WTC11 (cell line): ENCODE measurements around the gene F2. TPM values are rescaled to one million over a fixed set of nuclear protein-coding genes. Genes with fewer than 3 reads are reported as not detected.
"Not testable (repeated sequence)": the region's sequence is repeated elsewhere in the genome, so short reads cannot be mapped to it uniquely, and the experiment has no call there.

ENCODE experiments used
- ATAC-seq: fragments of 200-7000 bp; cut with Tn5 transposase; 2 replicates; pipeline ENCODE4 v1.10.0; 2021; ENCODE audit warnings: mild to moderate bottlenecking, moderate library complexity
- CTCF ChIA-PET: fragments of 300-600 bp; sonication (Branson Sonifier 250); formaldehyde crosslinking; loops from one replicate; lab custom pipeline; 2021; ENCODE audit warnings: antibody characterized with exemption; lab: Charles Lee
- POLR2A ChIA-PET: fragments of 350-600 bp; sonication (Branson Sonifier 250); formaldehyde crosslinking; loops from one replicate; lab custom pipeline; 2021; ENCODE audit warnings: antibody characterized with exemption; lab: Charles Lee
- DNase-seq: peaks from one replicate; pipeline ENCODE4 v3.0.0; 2021; ENCODE audit warnings: low spot score
- H3K27ac Mint-ChIP-seq: 2 replicates; pipeline ENCODE4 v1.8.0; 2021; ENCODE audit warnings: mixed read lengths
- H3K27me3 Mint-ChIP-seq: 2 replicates; pipeline ENCODE4 v1.8.0; 2021; ENCODE audit warnings: low read depth, mild to moderate bottlenecking, moderate library complexity, mixed read lengths
- H3K36me3 Mint-ChIP-seq: 2 replicates; pipeline ENCODE4 v1.8.0; 2021; ENCODE audit warnings: mixed read lengths
- H3K4me1 Mint-ChIP-seq: 2 replicates; pipeline ENCODE4 v1.8.0; 2022; ENCODE audit warnings: mixed read lengths
- H3K4me3 Mint-ChIP-seq: 2 replicates; pipeline ENCODE4 v1.8.0; 2021; ENCODE audit warnings: mild to moderate bottlenecking, moderate library complexity, mixed read lengths
- H3K9me3 Mint-ChIP-seq: 2 replicates; pipeline ENCODE4 v1.8.0; 2021; ENCODE audit warnings: mixed read lengths
- CBFB ChIP-seq: sonication (generic); formaldehyde crosslinking; IDR thresholded peaks from 2 replicates; pipeline ENCODE4 v1.8.1; 2022; ENCODE audit warnings: mild to moderate bottlenecking, low read depth, missing genetic modification reagents
- ELF4 ChIP-seq: sonication (generic); formaldehyde crosslinking; IDR thresholded peaks from 2 replicates; pipeline ENCODE4 v1.8.1; 2022; ENCODE audit warnings: low read depth, mild to moderate bottlenecking, moderate library complexity, missing genetic modification reagents
- GRHL2 ChIP-seq: fragments of 250-450 bp; sonication (Bioruptor Pico); IDR thresholded peaks from 2 replicates; pipeline ENCODE4 v1.8.0; 2022; ENCODE audit warnings: mild to moderate bottlenecking, moderate library complexity; ENCODE audit not compliant: insufficient replicate concordance, severe bottlenecking
- IRF2 ChIP-seq: sonication (generic); formaldehyde crosslinking; IDR thresholded peaks from 2 replicates; pipeline ENCODE4 v1.8.0; 2022; ENCODE audit warnings: low read depth, missing genetic modification reagents, borderline replicate concordance
- NFATC4 ChIP-seq: fragments of 250-450 bp; sonication (Bioruptor Pico); IDR thresholded peaks from 2 replicates; pipeline ENCODE4 v1.9.0; 2021; ENCODE audit warnings: mild to moderate bottlenecking
- RORB ChIP-seq: fragments of 250-450 bp; sonication (Bioruptor Pico); IDR thresholded peaks from 2 replicates; pipeline ENCODE4 v1.9.0; 2021; ENCODE audit warnings: mild to moderate bottlenecking
- SMAD4 ChIP-seq: sonication (generic); formaldehyde crosslinking; IDR thresholded peaks from 2 replicates; pipeline ENCODE4 v1.8.0; 2022; ENCODE audit warnings: mild to moderate bottlenecking, missing genetic modification reagents
- ZBTB21 ChIP-seq: sonication (generic); formaldehyde crosslinking; IDR thresholded peaks from 2 replicates; pipeline ENCODE4 v1.8.1; 2023; ENCODE audit warnings: mild to moderate bottlenecking, missing genetic modification reagents, borderline replicate concordance
- ZNF232 ChIP-seq: sonication (generic); formaldehyde crosslinking; IDR thresholded peaks from 2 replicates; pipeline ENCODE4 v1.8.0; 2022; ENCODE audit warnings: mild to moderate bottlenecking, missing genetic modification reagents
- ZNF263 ChIP-seq: sonication (generic); formaldehyde crosslinking; IDR thresholded peaks from 2 replicates; pipeline ENCODE4 v1.8.1; 2022; ENCODE audit warnings: low read depth, mild to moderate bottlenecking, moderate library complexity, missing genetic modification reagents
- ZNF317 ChIP-seq: sonication (generic); formaldehyde crosslinking; IDR thresholded peaks from 2 replicates; pipeline ENCODE4 v1.8.1; 2023; ENCODE audit warnings: low read depth, mild to moderate bottlenecking, moderate library complexity, missing genetic modification reagents, borderline replicate concordance
- total RNA-seq: library from RNA; stranded (reverse); gene quantifications from 3 replicates; pipeline ENCODE4 v1.2.3, GENCODE V29; 2021
- TF ChIP-seq, protein P1 (sequence below): fragments of 250-450 bp; sonication (Bioruptor Pico); IDR thresholded peaks from 2 replicates; pipeline ENCODE4 v1.9.0; 2021; ENCODE audit warnings: mild to moderate bottlenecking
- TF ChIP-seq, protein P2 (sequence below): sonication (generic); formaldehyde crosslinking; IDR thresholded peaks from 2 replicates; pipeline ENCODE4 v1.8.1; 2022; ENCODE audit warnings: mild to moderate bottlenecking, moderate library complexity, missing genetic modification reagents
- TF ChIP-seq, protein P3 (sequence below): fragments of 250-450 bp; sonication (Bioruptor Pico); IDR thresholded peaks from 2 replicates; pipeline ENCODE4 v1.9.0; 2021; ENCODE audit warnings: mild to moderate bottlenecking, borderline replicate concordance
- TF ChIP-seq, protein P4 (sequence below): sonication (generic); formaldehyde crosslinking; IDR thresholded peaks from 2 replicates; pipeline ENCODE4 v1.8.0; 2022; ENCODE audit warnings: mild to moderate bottlenecking, missing genetic modification reagents
- TF ChIP-seq, protein P5 (sequence below): sonication (generic); formaldehyde crosslinking; IDR thresholded peaks from 2 replicates; pipeline ENCODE4 v1.8.1; 2023; ENCODE audit warnings: mild to moderate bottlenecking, missing genetic modification reagents, moderate library complexity
- TF ChIP-seq, protein P6 (sequence below): sonication (generic); formaldehyde crosslinking; IDR thresholded peaks from 2 replicates; pipeline ENCODE4 v1.8.0; 2022; ENCODE audit warnings: mild to moderate bottlenecking, missing genetic modification reagents

Gene F2
- total RNA-seq, 1 experiment from 2014 or later: 0.50 TPM

DNA sequence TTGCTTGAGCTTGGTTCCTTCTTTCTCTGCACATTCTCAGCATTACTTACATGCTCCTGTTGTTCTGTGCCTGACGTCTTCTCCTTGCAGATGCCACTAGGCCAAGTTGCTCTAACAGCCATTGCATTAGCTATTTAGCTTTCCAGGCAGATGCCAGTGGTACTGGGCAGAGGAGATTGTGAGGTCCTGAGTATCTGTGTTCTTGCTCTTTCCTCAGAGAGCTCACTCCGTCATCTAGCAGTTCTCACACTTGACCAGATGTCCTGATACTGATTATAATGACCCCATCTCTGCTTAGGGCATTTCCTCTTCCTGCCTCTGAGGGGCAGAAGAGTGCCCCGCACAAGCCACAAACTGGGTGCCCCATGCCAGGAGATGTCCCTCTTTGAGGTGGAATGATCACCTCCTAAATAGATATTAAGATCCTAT is 49.3 kb upstream of the F2 start (continued):
- TF ChIP-seq, protein P1, sequence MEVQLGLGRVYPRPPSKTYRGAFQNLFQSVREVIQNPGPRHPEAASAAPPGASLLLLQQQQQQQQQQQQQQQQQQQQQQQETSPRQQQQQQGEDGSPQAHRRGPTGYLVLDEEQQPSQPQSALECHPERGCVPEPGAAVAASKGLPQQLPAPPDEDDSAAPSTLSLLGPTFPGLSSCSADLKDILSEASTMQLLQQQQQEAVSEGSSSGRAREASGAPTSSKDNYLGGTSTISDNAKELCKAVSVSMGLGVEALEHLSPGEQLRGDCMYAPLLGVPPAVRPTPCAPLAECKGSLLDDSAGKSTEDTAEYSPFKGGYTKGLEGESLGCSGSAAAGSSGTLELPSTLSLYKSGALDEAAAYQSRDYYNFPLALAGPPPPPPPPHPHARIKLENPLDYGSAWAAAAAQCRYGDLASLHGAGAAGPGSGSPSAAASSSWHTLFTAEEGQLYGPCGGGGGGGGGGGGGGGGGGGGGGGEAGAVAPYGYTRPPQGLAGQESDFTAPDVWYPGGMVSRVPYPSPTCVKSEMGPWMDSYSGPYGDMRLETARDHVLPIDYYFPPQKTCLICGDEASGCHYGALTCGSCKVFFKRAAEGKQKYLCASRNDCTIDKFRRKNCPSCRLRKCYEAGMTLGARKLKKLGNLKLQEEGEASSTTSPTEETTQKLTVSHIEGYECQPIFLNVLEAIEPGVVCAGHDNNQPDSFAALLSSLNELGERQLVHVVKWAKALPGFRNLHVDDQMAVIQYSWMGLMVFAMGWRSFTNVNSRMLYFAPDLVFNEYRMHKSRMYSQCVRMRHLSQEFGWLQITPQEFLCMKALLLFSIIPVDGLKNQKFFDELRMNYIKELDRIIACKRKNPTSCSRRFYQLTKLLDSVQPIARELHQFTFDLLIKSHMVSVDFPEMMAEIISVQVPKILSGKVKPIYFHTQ (CRISPR knock-in tag): no peak

DNA sequence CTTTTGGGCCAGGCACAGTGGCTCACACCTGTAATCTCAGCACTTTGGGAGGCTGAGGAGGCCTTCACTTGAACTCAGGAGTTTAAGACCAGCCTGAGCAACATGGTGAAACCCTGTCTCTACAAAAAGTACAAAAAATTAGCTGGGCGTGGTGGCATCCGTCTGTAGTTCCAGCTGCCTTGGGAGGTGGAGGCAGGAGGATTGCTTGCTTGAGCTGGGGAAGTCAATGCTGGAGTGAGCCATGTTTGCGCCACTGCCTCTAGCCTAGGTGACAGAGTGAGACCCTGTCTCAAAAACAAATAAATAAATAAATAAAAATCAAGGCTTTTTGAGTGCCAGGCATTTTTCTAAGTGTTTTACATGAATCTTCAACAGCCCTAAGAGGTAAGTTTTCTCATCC is 48.5 kb upstream of the F2 start:
- H3K4me1 Mint-ChIP-seq: peaks cover 19% of the 10 kb centered on the region
- H3K9me3 Mint-ChIP-seq, H3K27ac Mint-ChIP-seq, H3K4me3 Mint-ChIP-seq, POLR2A ChIA-PET, DNase-seq, ATAC-seq, H3K27me3 Mint-ChIP-seq: not testable (repeated sequence)
- CTCF ChIA-PET: interaction anchor here (1.2 to 1.3 kb wide), 2 partner anchors 11 to 282 kb away, joined by 3 to 4 read pairs; no protein-coding TSS in a partner anchor
- peaks cover 45% of the 10 kb centered on the region for H3K36me3 Mint-ChIP-seq

DNA sequence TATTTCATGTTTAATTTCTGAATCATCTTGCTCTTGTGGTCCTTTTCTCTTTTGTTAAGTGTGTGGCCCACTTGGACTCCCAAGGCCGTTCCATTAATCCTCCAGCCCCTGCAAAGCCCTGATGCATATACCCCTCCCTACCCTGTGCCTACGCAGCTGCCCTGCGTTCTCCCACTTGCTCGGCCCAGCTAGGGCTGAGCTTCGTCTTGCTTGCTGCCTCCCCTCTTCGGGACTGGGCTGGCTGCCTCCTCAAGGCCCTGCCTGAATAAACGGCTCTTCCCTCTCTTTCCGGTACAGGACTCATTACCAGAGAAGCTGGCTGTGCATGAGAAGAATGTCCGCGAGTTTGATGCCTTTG is 47.1 kb upstream of the F2 start:
- H3K36me3 Mint-ChIP-seq: peaks cover 35% of the 10 kb centered on the region
- H3K4me3 Mint-ChIP-seq: no peak overlapping the region
- ATAC-seq (no peak), DNase-seq (no peak)
- no peak overlapping the region for H3K27ac Mint-ChIP-seq
- CTCF ChIA-PET: no interaction called here
- H3K4me1 Mint-ChIP-seq: peaks cover 23% of the 10 kb centered on the region
- no peaks in the 10 kb centered on the region for H3K9me3 Mint-ChIP-seq
- TF ChIP-seq CBFB (CRISPR knock-in tag): no peak
- TF ChIP-seq, protein P2, sequence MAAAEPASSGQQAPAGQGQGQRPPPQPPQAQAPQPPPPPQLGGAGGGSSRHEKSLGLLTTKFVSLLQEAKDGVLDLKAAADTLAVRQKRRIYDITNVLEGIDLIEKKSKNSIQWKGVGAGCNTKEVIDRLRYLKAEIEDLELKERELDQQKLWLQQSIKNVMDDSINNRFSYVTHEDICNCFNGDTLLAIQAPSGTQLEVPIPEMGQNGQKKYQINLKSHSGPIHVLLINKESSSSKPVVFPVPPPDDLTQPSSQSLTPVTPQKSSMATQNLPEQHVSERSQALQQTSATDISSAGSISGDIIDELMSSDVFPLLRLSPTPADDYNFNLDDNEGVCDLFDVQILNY (CRISPR knock-in tag): no peak
- TF ChIP-seq, all 79 proteins: peak for 0
- POLR2A ChIA-PET: no interaction called here
- H3K27me3 Mint-ChIP-seq: no peaks in the 10 kb centered on the region

DNA sequence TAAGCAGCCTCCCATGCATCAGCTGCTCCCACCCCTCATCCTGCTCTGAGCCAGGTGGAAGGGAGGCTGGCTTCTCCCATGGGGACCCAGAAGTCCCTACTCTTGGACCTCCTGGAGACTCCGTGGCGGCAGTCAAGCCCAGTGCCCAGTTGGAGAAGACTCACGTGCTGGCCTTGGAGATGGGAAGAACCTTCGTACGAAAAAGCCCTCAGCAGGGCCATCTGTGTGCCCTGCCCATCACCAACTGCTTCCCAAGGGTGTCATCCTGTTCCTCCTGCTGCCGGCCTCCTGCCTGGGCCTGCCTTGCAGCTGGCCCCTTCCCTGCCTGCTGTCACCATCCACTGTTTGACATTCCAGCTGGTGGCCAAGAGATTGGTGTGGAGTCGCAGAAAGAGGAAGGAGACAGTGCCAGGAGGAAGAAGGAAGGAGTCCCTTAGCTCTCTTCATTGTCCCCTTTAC is 46.6 kb upstream of the F2 start:
- H3K4me3 Mint-ChIP-seq: no peak overlapping the region
- no peaks in the 10 kb centered on the region for H3K27me3 Mint-ChIP-seq
- H3K36me3 Mint-ChIP-seq: peaks cover 35% of the 10 kb centered on the region
- CTCF ChIA-PET: no interaction called here
- peaks cover 28% of the 10 kb centered on the region for H3K4me1 Mint-ChIP-seq
- ATAC-seq (no peak), DNase-seq (no peak)
- no peaks in the 10 kb centered on the region for H3K9me3 Mint-ChIP-seq
- POLR2A ChIA-PET: no interaction called here
- no peak overlapping the region for H3K27ac Mint-ChIP-seq
- TF ChIP-seq, protein P3, sequence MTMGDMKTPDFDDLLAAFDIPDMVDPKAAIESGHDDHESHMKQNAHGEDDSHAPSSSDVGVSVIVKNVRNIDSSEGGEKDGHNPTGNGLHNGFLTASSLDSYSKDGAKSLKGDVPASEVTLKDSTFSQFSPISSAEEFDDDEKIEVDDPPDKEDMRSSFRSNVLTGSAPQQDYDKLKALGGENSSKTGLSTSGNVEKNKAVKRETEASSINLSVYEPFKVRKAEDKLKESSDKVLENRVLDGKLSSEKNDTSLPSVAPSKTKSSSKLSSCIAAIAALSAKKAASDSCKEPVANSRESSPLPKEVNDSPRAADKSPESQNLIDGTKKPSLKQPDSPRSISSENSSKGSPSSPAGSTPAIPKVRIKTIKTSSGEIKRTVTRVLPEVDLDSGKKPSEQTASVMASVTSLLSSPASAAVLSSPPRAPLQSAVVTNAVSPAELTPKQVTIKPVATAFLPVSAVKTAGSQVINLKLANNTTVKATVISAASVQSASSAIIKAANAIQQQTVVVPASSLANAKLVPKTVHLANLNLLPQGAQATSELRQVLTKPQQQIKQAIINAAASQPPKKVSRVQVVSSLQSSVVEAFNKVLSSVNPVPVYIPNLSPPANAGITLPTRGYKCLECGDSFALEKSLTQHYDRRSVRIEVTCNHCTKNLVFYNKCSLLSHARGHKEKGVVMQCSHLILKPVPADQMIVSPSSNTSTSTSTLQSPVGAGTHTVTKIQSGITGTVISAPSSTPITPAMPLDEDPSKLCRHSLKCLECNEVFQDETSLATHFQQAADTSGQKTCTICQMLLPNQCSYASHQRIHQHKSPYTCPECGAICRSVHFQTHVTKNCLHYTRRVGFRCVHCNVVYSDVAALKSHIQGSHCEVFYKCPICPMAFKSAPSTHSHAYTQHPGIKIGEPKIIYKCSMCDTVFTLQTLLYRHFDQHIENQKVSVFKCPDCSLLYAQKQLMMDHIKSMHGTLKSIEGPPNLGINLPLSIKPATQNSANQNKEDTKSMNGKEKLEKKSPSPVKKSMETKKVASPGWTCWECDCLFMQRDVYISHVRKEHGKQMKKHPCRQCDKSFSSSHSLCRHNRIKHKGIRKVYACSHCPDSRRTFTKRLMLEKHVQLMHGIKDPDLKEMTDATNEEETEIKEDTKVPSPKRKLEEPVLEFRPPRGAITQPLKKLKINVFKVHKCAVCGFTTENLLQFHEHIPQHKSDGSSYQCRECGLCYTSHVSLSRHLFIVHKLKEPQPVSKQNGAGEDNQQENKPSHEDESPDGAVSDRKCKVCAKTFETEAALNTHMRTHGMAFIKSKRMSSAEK (CRISPR knock-in tag): no peak
- TF ChIP-seq, protein P4, sequence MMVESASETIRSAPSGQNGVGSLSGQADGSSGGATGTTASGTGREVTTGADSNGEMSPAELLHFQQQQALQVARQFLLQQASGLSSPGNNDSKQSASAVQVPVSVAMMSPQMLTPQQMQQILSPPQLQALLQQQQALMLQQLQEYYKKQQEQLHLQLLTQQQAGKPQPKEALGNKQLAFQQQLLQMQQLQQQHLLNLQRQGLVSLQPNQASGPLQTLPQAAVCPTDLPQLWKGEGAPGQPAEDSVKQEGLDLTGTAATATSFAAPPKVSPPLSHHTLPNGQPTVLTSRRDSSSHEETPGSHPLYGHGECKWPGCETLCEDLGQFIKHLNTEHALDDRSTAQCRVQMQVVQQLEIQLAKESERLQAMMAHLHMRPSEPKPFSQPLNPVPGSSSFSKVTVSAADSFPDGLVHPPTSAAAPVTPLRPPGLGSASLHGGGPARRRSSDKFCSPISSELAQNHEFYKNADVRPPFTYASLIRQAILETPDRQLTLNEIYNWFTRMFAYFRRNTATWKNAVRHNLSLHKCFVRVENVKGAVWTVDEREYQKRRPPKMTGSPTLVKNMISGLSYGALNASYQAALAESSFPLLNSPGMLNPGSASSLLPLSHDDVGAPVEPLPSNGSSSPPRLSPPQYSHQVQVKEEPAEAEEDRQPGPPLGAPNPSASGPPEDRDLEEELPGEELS (CRISPR knock-in tag): no peak
- TF ChIP-seq ZNF263 (no peak), ZNF232 (CRISPR knock-in tag) (no peak), ELF4 (CRISPR knock-in tag) (no peak), GRHL2 (CRISPR knock-in tag) (no peak), CBFB (CRISPR knock-in tag) (no peak), IRF2 (CRISPR knock-in tag) (no peak), ZBTB21 (no peak), NFATC4 (CRISPR knock-in tag) (no peak), SMAD4 (CRISPR knock-in tag) (no peak), RORB (CRISPR knock-in tag) (no peak), ZNF317 (CRISPR knock-in tag) (no peak)
- TF ChIP-seq, protein P5, sequence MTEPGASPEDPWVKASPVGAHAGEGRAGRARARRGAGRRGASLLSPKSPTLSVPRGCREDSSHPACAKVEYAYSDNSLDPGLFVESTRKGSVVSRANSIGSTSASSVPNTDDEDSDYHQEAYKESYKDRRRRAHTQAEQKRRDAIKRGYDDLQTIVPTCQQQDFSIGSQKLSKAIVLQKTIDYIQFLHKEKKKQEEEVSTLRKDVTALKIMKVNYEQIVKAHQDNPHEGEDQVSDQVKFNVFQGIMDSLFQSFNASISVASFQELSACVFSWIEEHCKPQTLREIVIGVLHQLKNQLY (CRISPR knock-in tag): no peak
- TF ChIP-seq, protein P6, sequence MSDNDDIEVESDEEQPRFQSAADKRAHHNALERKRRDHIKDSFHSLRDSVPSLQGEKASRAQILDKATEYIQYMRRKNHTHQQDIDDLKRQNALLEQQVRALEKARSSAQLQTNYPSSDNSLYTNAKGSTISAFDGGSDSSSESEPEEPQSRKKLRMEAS: no peak
